H1 (cell line): ENCODE measurements around the gene GSTA3. TPM values are rescaled to one million over a fixed set of nuclear protein-coding genes. Genes with fewer than 3 reads are reported as not detected.

Experiments used
- CTCF ChIA-PET: fragments of 300-600 bp; sonication (Branson Sonifier 250); formaldehyde crosslinking; loops from one replicate; lab custom pipeline; 2021; ENCODE audit not compliant: partially characterized antibody; lab: Charles Lee
- POLR2A ChIA-PET: fragments of 300-600 bp; sonication (Branson Sonifier 250); formaldehyde crosslinking; loops from one replicate; lab custom pipeline; 2021; ENCODE audit warnings: inconsistent platforms; ENCODE audit not compliant: partially characterized antibody; lab: Charles Lee
- DNase-seq, 2 experiments: peaks; one replicate each; pipeline versions ENCODE4 v3.0.0 to v3.0.0-alpha.2; 2010 to 2022; ENCODE audit warnings: low spot score in 2 of 2, low read depth in 1 of 2, mixed read lengths in 1 of 2
- FAIRE-seq: peaks from 2 replicates; lab custom pipeline; 2011; peaks lifted over from hg19 to GRCh38; lab: Jason Lieb, UNC
- H2AFZ ChIP-seq: 2 replicates; pipeline ENCODE4 v1.8.1; 2012; ENCODE audit warnings: low read length, inconsistent platforms
- H2AK5ac ChIP-seq: 2 replicates; pipeline ENCODE4 v1.6.1; 2013; ENCODE audit warnings: low read depth, low read length
- H2BK120ac ChIP-seq: replicated peaks from 2 replicates; pipeline ENCODE3; 2013; ENCODE audit warnings: low read depth, low read length, inconsistent platforms
- H2BK12ac ChIP-seq: 2 replicates; pipeline ENCODE4 v1.6.1; 2013; ENCODE audit warnings: low read depth, low read length
- H2BK15ac ChIP-seq: 2 replicates; pipeline ENCODE4 v1.6.1; 2013; ENCODE audit warnings: low read length
- H2BK20ac ChIP-seq: 2 replicates; pipeline ENCODE4 v1.6.1; 2013; ENCODE audit warnings: low read length
- H2BK5ac ChIP-seq: 2 replicates; pipeline ENCODE4 v1.6.1; 2013; ENCODE audit warnings: low read depth, low read length
- H3K14ac ChIP-seq: 2 replicates; pipeline ENCODE4 v1.6.1; 2013; ENCODE audit warnings: inconsistent platforms; ENCODE audit not compliant: insufficient read length
- H3K18ac ChIP-seq: 2 replicates; pipeline ENCODE4 v1.6.1; 2013; ENCODE audit warnings: low read length; ENCODE audit errors: extremely low read depth
- H3K23ac ChIP-seq: 2 replicates; pipeline ENCODE4 v1.6.1; 2013; ENCODE audit warnings: inconsistent platforms; ENCODE audit not compliant: insufficient read length
- H3K23me2 ChIP-seq: 2 replicates; pipeline ENCODE4 v1.6.1; 2013; ENCODE audit warnings: low read depth, low read length
- H3K27ac ChIP-seq: 2 replicates; pipeline ENCODE4 v1.6.1; 2011; ENCODE audit warnings: low read depth, low read length, inconsistent platforms
- H3K27me3 ChIP-seq, 4 experiments: replicated peaks in 1 of 4; 1 replicate in 1 of 4; 2 replicates in 3 of 4; pipeline versions ENCODE4 v1.6.1 to v1.8.1; 2011 to 2013; ENCODE audit warnings: low read length in 3 of 4, mild to moderate bottlenecking in 3 of 4, inconsistent platforms in 2 of 4, mixed read lengths in 2 of 4, moderate library complexity in 1 of 4; ENCODE audit not compliant: control insufficient read depth in 3 of 4, insufficient read depth in 3 of 4; ENCODE audit errors: extremely low read depth in 1 of 4
- H3K36me3 ChIP-seq, 4 experiments: 2 replicates each; pipeline versions ENCODE4 v1.6.1 to v1.8.1; 2011 to 2013; ENCODE audit warnings: mild to moderate bottlenecking in 4 of 4, low read length in 3 of 4, moderate library complexity in 2 of 4, control low read depth in 1 of 4, inconsistent platforms in 1 of 4; ENCODE audit not compliant: insufficient read depth in 4 of 4, control insufficient read depth in 2 of 4
- H3K4ac ChIP-seq: replicated peaks from 2 replicates; pipeline ENCODE3; 2013; ENCODE audit warnings: low read length, low read depth, mixed read lengths, inconsistent platforms; ENCODE audit not compliant: insufficient read length
- H3K4me1 ChIP-seq, 4 experiments: replicated peaks in 1 of 4; 1 replicate in 1 of 4; 2 replicates in 3 of 4; pipeline versions ENCODE4 v1.6.1 to v1.8.1; 2011 to 2013; ENCODE audit warnings: low read length in 3 of 4, inconsistent platforms in 2 of 4, mixed read lengths in 1 of 4; ENCODE audit not compliant: insufficient read depth in 4 of 4, control insufficient read depth in 3 of 4
- H3K4me2 ChIP-seq, 2 experiments: 2 replicates each; pipeline versions ENCODE4 v1.6.1 to v1.8.1; 2011 to 2013; ENCODE audit warnings: low read depth in 2 of 2, low read length in 2 of 2, control low read depth in 1 of 2, inconsistent platforms in 1 of 2, mild to moderate bottlenecking in 1 of 2; ENCODE audit not compliant: insufficient read depth in 1 of 2
- H3K4me3 ChIP-seq, 4 experiments: fragments of 200-600, 300-600 bp in 1 of 4; sonication (generic), shearing (Covaris generic), sonication (Bioruptor Twin) in 1 of 4; 2 replicates each; pipeline versions ENCODE4 v1.5.1 to v1.8.1; 2011 to 2016; ENCODE audit warnings: low read length in 4 of 4, low read depth in 3 of 4, control low read depth in 2 of 4, inconsistent platforms in 2 of 4, mild to moderate bottlenecking in 2 of 4, mixed read lengths in 1 of 4, moderate library complexity in 1 of 4; ENCODE audit not compliant: insufficient read depth in 2 of 4; ENCODE audit errors: extremely low read depth in 1 of 4
- H3K56ac ChIP-seq: replicated peaks from 2 replicates; pipeline ENCODE3; 2013; ENCODE audit warnings: low read depth, mild to moderate bottlenecking, mixed read lengths, low read length, inconsistent platforms; ENCODE audit not compliant: insufficient read length
- H3K79me1 ChIP-seq: 2 replicates; pipeline ENCODE4 v1.6.1; 2013; ENCODE audit warnings: low read depth, low read length, control low read depth
- H3K79me2 ChIP-seq, 2 experiments: 2 replicates each; pipeline versions ENCODE4 v1.6.1 to v1.8.1; 2012 to 2013; ENCODE audit warnings: low read length in 2 of 2, mild to moderate bottlenecking in 2 of 2, inconsistent platforms in 1 of 2; ENCODE audit not compliant: insufficient read depth in 2 of 2, control insufficient read depth in 1 of 2
- H3K9ac ChIP-seq, 4 experiments: replicated peaks in 1 of 4; 1 replicate in 1 of 4; 2 replicates in 3 of 4; pipeline versions ENCODE4 v1.6.1 to v1.8.1; 2011 to 2013; ENCODE audit warnings: low read depth in 3 of 4, low read length in 3 of 4, control low read depth in 2 of 4, mild to moderate bottlenecking in 2 of 4, moderate library complexity in 2 of 4, inconsistent platforms in 1 of 4; ENCODE audit errors: extremely low read depth in 1 of 4
- H3K9me3 ChIP-seq, 2 experiments: 2 replicates each; pipeline versions ENCODE4 v1.6.1 to v1.8.1; 2012 to 2013; ENCODE audit warnings: mild to moderate bottlenecking in 2 of 2, moderate library complexity in 2 of 2, control low read depth in 1 of 2, inconsistent platforms in 1 of 2, low read depth in 1 of 2, low read length in 1 of 2, mixed read lengths in 1 of 2; ENCODE audit not compliant: insufficient read depth in 2 of 2
- H4K20me1 ChIP-seq, 2 experiments: replicated peaks in 1 of 2; 2 replicates each; pipeline versions ENCODE3 to v1.8.1; 2011 to 2013; ENCODE audit warnings: inconsistent platforms in 2 of 2, low read length in 2 of 2, mild to moderate bottlenecking in 1 of 2; ENCODE audit not compliant: insufficient read depth in 2 of 2, control insufficient read depth in 1 of 2
- H4K5ac ChIP-seq: 2 replicates; pipeline ENCODE4 v1.6.1; 2013; ENCODE audit warnings: low read length, low read depth, mixed read lengths, inconsistent platforms; ENCODE audit not compliant: insufficient read length
- H4K8ac ChIP-seq: 2 replicates; pipeline ENCODE4 v1.8.0; 2013; ENCODE audit warnings: mild to moderate bottlenecking, moderate library complexity, low read length, inconsistent platforms; ENCODE audit not compliant: insufficient read depth; ENCODE audit errors: extremely low read depth
- H4K91ac ChIP-seq: replicated peaks from 2 replicates; pipeline ENCODE3; 2013; ENCODE audit warnings: low read length, mixed read lengths, inconsistent platforms; ENCODE audit not compliant: insufficient read length
- CEBPB ChIP-seq: IDR thresholded peaks from 2 replicates; pipeline ENCODE4 v1.6.1; 2012; ENCODE audit warnings: low read depth, low read length
- MAFK ChIP-seq: IDR thresholded peaks from 2 replicates; pipeline ENCODE4 v1.6.1; 2012; ENCODE audit warnings: low read depth, mild to moderate bottlenecking, improper control_type of control experiment, low read length
- TAF1 ChIP-seq: IDR thresholded peaks from 2 replicates; pipeline ENCODE4 v1.6.1; 2011; ENCODE audit warnings: mild to moderate bottlenecking, low read depth, low read length
- WGBS, 2 experiments: shearing (Covaris generic) in 1 of 2; methylation state at CpG; one replicate each; pipeline versions ENCODE4 v1.1.6 to v1.1.7; 2013 to 2015; ENCODE audit warnings: low lambda C conversion rate in 2 of 2, mixed read lengths in 2 of 2, inconsistent platforms in 1 of 2, low coverage in 1 of 2, missing lambda C conversion rate in 1 of 2; ENCODE audit not compliant: insufficient replicate concordance in 2 of 2, insufficient coverage in 1 of 2, insufficient read length in 1 of 2; ENCODE audit errors: extremely low coverage in 1 of 2, missing lambda C conversion rate in 1 of 2; 5-methylcytosine and 5-hydroxymethylcytosine counted together
- polyA plus RNA-seq, 7 experiments: library from polyadenylated mRNA; depleted of rRNA in 3 of 7; stranded (reverse) in 5 of 7; unstranded in 2 of 7; fragments of >200 nt in 5 of 7; fragments of 200-250 nt in 2 of 7; gene quantifications; 1 replicate in 5 of 7; 2 replicates in 1 of 7; 4 replicates in 1 of 7; pipeline versions ENCODE4 v1.2.1 to v1.2.3, GENCODE V29; 2011 to 2013; ENCODE audit warnings: missing spikeins in 2 of 7, mixed read lengths in 2 of 7
- total RNA-seq: library from RNA; stranded (reverse); fragmentation: NEBNext Ultra II Directional; extraction: Animal tissue kit (Norgen Biotek cat#: 25700); gene quantifications from 2 replicates; pipeline ENCODE4 v1.2.1, GENCODE V29; 2021
- TF ChIP-seq, protein P1 (sequence below): IDR thresholded peaks from 2 replicates; pipeline ENCODE4 v1.6.1; 2011; ENCODE audit warnings: low read depth, mild to moderate bottlenecking, low read length; ENCODE audit not compliant: insufficient read depth
- TF ChIP-seq, protein P2 (sequence below): IDR thresholded peaks from 2 replicates; pipeline ENCODE4 v1.6.1; 2012; ENCODE audit warnings: inconsistent platforms

The GSTA3 gene
- total and polyA plus RNA-seq, 2 of the 8 experiments (the other 6 are each of a cell fraction or from before 2014, with no cell fraction given) = not detected

DNA sequence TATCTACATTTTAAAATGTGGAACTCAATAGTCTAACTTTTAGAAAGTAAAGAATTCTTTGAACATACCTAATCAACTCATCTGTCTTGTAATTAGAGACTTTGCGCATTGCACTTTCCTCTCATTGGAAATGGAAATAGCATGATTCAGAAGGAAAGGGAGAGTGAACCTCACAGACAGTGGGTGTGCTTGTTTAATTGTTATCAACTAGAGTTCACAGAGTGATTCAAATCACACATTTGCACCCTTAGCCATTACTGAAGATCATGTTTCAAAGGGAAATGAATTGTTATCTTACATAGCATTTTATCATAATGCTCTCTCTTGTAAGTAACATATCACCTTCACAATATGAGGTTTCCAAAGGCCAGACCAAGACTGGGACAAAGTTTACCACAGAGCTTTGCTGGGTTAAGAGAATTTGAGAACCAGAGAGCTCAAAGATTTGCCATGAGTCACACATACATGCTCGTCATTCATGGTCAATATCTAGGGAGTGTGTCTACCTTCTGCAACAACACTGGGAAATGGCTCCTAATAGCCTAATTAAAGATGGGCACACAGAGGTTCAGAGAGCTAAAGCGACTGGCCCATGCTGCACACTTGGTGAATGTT lies 21.5 kb downstream of the GSTA3 start:
- no peak overlapping the region for H4K91ac ChIP-seq
- H4K8ac ChIP-seq = no peak overlapping the region
- H3K56ac ChIP-seq = no peak overlapping the region
- H2AK5ac ChIP-seq = no peak overlapping the region
- no peaks in the 10 kb centered on the region for H3K36me3 ChIP-seq
- H3K79me2 ChIP-seq = no peaks in the 10 kb centered on the region
- H3K27ac ChIP-seq = no peak overlapping the region
- no peak overlapping the region for H3K4me2 ChIP-seq
- H3K4me1 ChIP-seq = no peaks in the 10 kb centered on the region
- no peak overlapping the region for H2BK5ac ChIP-seq
- H3K9ac ChIP-seq = no peak overlapping the region
- no peak overlapping the region for H4K5ac ChIP-seq
- POLR2A ChIA-PET = no interaction called here
- 78% methylated on average over 3 of the region's 3 CpGs; no CpG with 5 or more reads in 1 of the 2 experiments for WGBS, 2 experiments
- H3K18ac ChIP-seq = no peak overlapping the region
- no peak overlapping the region for H2AFZ ChIP-seq
- H2BK120ac ChIP-seq = no peak overlapping the region
- no peak overlapping the region for H2BK20ac ChIP-seq
- CTCF ChIA-PET = interaction anchor here (0.8 to 1.7 kb wide), 4 partner anchors 17 to 133 kb away, joined by 3 to 5 read pairs (median 3); partner anchors contain the start of gene GSTA4
- no peak for TF ChIP-seq TAF1
- no peak for TF ChIP-seq MAFK
- TF ChIP-seq, protein P1, sequence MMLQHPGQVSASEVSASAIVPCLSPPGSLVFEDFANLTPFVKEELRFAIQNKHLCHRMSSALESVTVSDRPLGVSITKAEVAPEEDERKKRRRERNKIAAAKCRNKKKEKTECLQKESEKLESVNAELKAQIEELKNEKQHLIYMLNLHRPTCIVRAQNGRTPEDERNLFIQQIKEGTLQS = no peak
- TF ChIP-seq, protein P2, sequence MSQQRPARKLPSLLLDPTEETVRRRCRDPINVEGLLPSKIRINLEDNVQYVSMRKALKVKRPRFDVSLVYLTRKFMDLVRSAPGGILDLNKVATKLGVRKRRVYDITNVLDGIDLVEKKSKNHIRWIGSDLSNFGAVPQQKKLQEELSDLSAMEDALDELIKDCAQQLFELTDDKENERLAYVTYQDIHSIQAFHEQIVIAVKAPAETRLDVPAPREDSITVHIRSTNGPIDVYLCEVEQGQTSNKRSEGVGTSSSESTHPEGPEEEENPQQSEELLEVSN = no peak
- TF ChIP-seq CEBPB = no peak
- H3K4me3 ChIP-seq = no peak overlapping the region
- H3K9me3 ChIP-seq = no peaks in the 10 kb centered on the region
- DNase-seq (no peak), FAIRE-seq (no peak)
- H3K79me1 ChIP-seq = no peaks in the 10 kb centered on the region
- H3K27me3 ChIP-seq = peaks cover 0 to 1% (median 0%) of the 10 kb centered on the region in 4 experiments; a peak in 1 of 7 replicates
- no peaks in the 10 kb centered on the region for H4K20me1 ChIP-seq
- no peak overlapping the region for H3K14ac ChIP-seq
- no peak overlapping the region for H3K23ac ChIP-seq
- H2BK15ac ChIP-seq = no peak overlapping the region
- no peak overlapping the region for H2BK12ac ChIP-seq
- no peak overlapping the region for H3K4ac ChIP-seq
- no peaks in the 10 kb centered on the region for H3K23me2 ChIP-seq
